Activated naive CD4-positive, alpha-beta T cell treated with anti-CD3 and anti-CD28 coated beads, Interleukin-2, amount 50 U/mL, for 16 hours (primary cell): ENCODE measurements around the gene KCTD15.

Source experiments
- DNase-seq: peaks from one replicate; pipeline ENCODE4 v3.0.0-alpha.2; 2020

Gene KCTD15

GRCh38 chr19:33862981-33863380 is 66.3 kb downstream of the KCTD15 start:
- no peak for DNase-seq

DNA sequence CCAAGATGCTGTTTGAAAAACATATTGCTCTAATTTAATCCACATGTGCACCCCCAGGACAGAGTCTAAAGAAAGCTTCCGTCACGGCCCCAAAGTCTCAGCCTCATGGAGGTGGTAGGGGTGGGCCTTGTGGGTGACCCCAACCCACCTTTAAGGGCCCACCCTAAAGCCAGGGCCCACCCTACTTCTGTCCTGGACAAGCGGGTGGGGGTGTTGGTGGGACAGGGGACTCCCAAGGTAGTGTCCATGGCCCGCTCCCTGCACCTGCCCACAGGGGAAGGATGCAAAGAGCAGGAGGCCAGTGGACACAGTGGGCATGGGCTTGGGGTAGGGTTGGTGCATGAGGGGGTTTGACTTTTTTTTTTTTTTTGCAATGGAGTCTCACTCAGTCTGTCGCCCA is 66.8 kb downstream of the KCTD15 start:
- no peak for DNase-seq

DNA sequence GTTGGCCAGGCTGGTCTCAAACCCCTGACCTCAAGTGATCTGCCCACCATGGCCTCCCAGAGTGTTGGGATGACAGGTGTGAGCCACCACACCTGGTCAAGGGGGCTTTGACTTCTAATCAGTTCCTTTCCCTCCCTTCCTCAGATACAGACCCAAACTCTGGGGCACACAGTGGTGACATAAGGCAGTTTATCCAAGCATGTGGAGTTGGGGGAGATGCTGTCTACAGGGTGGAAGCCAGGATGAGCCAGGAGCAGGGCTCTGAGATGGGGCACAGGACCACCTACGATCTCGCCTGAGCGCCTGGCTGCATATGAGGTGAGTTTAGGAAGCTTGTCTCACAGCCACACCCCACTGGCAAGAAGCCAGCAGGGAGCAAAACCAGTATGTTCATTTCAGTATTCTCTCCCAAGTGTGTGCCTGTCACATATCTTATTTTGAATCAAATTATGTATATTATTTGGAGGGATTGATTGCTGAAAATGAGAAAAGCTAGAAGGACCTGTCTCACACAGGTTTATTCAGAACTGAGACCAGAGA is 67.7 kb downstream of the KCTD15 start:
- DNase-seq, result no peak

GRCh38 chr19:33865306-33865705 is 68.6 kb downstream of the KCTD15 start:
- no peak for DNase-seq
